Naive thymus-derived CD4-positive, alpha-beta T cell (primary cell): ENCODE results near the gene CLIP4. TPM values are rescaled to one million over a fixed set of nuclear protein-coding genes. Genes with fewer than 3 reads are reported as not detected.

Experiments used
- ATAC-seq: fragments of 150-1000 bp; cut with Tn5 transposase; 2 replicates; pipeline ENCODE4 v1.10.0; 2021; ENCODE audit warnings: mild to moderate bottlenecking, moderate library complexity
- CTCF ChIA-PET: fragments of 350-600 bp; sonication (Branson Sonifier 250); formaldehyde crosslinking; loops from one replicate; lab custom pipeline; 2021; ENCODE audit warnings: antibody characterized with exemption; lab: Charles Lee
- POLR2A ChIA-PET: fragments of 350-600 bp; sonication (Branson Sonifier 250); formaldehyde crosslinking; loops from one replicate; lab custom pipeline; 2021; ENCODE audit warnings: antibody characterized with exemption, inconsistent platforms; lab: Charles Lee
- DNase-seq, 9 donors: peaks; one replicate each; pipeline versions ENCODE4 v3.0.0 to v3.0.0-alpha.2; 2020 to 2022; ENCODE audit warnings: mixed read lengths in 1 of 9
- H3K27ac ChIP-seq: one replicate; pipeline ENCODE4 v1.7.0; 2013; ENCODE audit warnings: mild to moderate bottlenecking, low read depth, low read length, moderate library complexity
- H3K27me3 ChIP-seq, 2 donors: one replicate each; pipeline ENCODE4 v1.7.0; 2013; ENCODE audit warnings: low read length in 2 of 2, mild to moderate bottlenecking in 2 of 2, moderate library complexity in 2 of 2; ENCODE audit not compliant: control insufficient read depth in 2 of 2, insufficient read depth in 2 of 2
- H3K36me3 ChIP-seq, 3 experiments: 1 replicate in 2 of 3; 2 replicates in 1 of 3; pipeline ENCODE4 v1.7.0; 2013; ENCODE audit warnings: low read length in 3 of 3, mild to moderate bottlenecking in 3 of 3, moderate library complexity in 1 of 3; ENCODE audit not compliant: insufficient read depth in 3 of 3, control insufficient read depth in 2 of 3
- H3K4me1 ChIP-seq, 2 donors: one replicate each; pipeline ENCODE4 v1.7.0; 2013; ENCODE audit warnings: low read length in 2 of 2, mild to moderate bottlenecking in 2 of 2, moderate library complexity in 1 of 2; ENCODE audit not compliant: control insufficient read depth in 2 of 2, insufficient read depth in 2 of 2
- H3K4me3 ChIP-seq: 2 replicates; pipeline ENCODE4 v1.7.0; 2013; ENCODE audit warnings: mild to moderate bottlenecking, low read length
- H3K9me3 ChIP-seq, 3 experiments: 1 replicate in 2 of 3; 2 replicates in 1 of 3; pipeline ENCODE4 v1.7.0; 2013; ENCODE audit warnings: low read length in 3 of 3; ENCODE audit not compliant: control insufficient read depth in 2 of 3
- H3K27ac Mint-ChIP-seq, 9 donors: one replicate each; pipeline ENCODE4 v1.8.0; 2020 to 2022; ENCODE audit warnings: mixed read lengths in 9 of 9, mild to moderate bottlenecking in 8 of 9, moderate library complexity in 5 of 9, inconsistent platforms in 2 of 9
- H3K27me3 Mint-ChIP-seq, 5 donors: one replicate each; pipeline ENCODE4 v1.8.0; 2021 to 2022; ENCODE audit warnings: mixed read lengths in 5 of 5, mild to moderate bottlenecking in 1 of 5
- H3K36me3 Mint-ChIP-seq, 5 donors: one replicate each; pipeline ENCODE4 v1.8.0; 2020 to 2022; ENCODE audit warnings: mixed read lengths in 5 of 5, mild to moderate bottlenecking in 3 of 5, inconsistent platforms in 1 of 5
- H3K4me1 Mint-ChIP-seq, 7 donors: one replicate each; pipeline ENCODE4 v1.8.0; 2020 to 2022; ENCODE audit warnings: mixed read lengths in 7 of 7, mild to moderate bottlenecking in 3 of 7, inconsistent platforms in 1 of 7
- H3K4me3 Mint-ChIP-seq, 10 donors: one replicate each; pipeline ENCODE4 v1.8.0; 2020 to 2022; ENCODE audit warnings: mild to moderate bottlenecking in 10 of 10, mixed read lengths in 10 of 10, moderate library complexity in 6 of 10, inconsistent platforms in 2 of 10
- H3K9me3 Mint-ChIP-seq, 11 donors: one replicate each; pipeline ENCODE4 v1.8.0; 2020 to 2022; ENCODE audit warnings: mixed read lengths in 11 of 11, mild to moderate bottlenecking in 4 of 11, inconsistent platforms in 1 of 11, moderate library complexity in 1 of 11
- intact Hi-C, 2 donors: fragments of 100-400 bp; cut with micrococcal nuclease; formaldehyde crosslinking; loops; one replicate each; pipeline ENCODE4 v1.15.1; 2023
- polyA plus RNA-seq, 2 donors: library from polyadenylated mRNA; unstranded; fragments of 300-500 nt; fragmentation: Illumina TruSeq; gene quantifications; one replicate each; pipeline ENCODE4 v1.2.3, GENCODE V29; 2021
- total RNA-seq, 6 experiments: library from RNA in 5 of 6; stranded (reverse) in 5 of 6; gene quantifications; 1 replicate in 5 of 6; 2 replicates in 1 of 6; pipeline ENCODE4 v1.2.3 and lab custom pipeline; 2021 to 2026

The CLIP4 gene, protein sequence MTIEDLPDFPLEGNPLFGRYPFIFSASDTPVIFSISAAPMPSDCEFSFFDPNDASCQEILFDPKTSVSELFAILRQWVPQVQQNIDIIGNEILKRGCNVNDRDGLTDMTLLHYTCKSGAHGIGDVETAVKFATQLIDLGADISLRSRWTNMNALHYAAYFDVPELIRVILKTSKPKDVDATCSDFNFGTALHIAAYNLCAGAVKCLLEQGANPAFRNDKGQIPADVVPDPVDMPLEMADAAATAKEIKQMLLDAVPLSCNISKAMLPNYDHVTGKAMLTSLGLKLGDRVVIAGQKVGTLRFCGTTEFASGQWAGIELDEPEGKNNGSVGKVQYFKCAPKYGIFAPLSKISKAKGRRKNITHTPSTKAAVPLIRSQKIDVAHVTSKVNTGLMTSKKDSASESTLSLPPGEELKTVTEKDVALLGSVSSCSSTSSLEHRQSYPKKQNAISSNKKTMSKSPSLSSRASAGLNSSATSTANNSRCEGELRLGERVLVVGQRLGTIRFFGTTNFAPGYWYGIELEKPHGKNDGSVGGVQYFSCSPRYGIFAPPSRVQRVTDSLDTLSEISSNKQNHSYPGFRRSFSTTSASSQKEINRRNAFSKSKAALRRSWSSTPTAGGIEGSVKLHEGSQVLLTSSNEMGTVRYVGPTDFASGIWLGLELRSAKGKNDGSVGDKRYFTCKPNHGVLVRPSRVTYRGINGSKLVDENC
- 10 to 100 TPM; 35.9 to 57.7 (median 48.7) TPM for total RNA-seq
- polyA plus RNA-seq = 10 to 100 TPM; 17.2 to 21.7 TPM
- 69.5 reads per million, percentile 78 among the genes with 10 or more reads in this experiment for total RNA-seq (lab: John Stamatoyannopoulos, UW)

- Mint-ChIP-seq H3K9me3 (peaks cover 0 to 2% (median 0%) of the 10 kb centered on the region in 11 donors), H3K27ac (peak within 1 kb of the TSS; percentile 91 to 99 (median 98)), H3K36me3 (peaks cover 0 to 3% (median 0%) of the 10 kb centered on the region in 5 donors), H3K4me1 (peaks cover 23 to 54% (median 47%) of the 10 kb centered on the region in 7 donors), H3K4me3 (peak within 1 kb of the TSS; percentile 90 to 98 (median 95)), H3K27me3 (peaks cover 0 to 12% (median 0%) of the 10 kb centered on the region in 5 donors)
- peak; percentile 83 for ATAC-seq
- ChIA-PET CTCF (no interaction called here), POLR2A (interaction anchor here (1.1 to 7.2 kb wide), 4 partner anchors 14 to 245 kb away, joined by 3 to 80 read pairs (median 12); partner anchors contain the start of gene TRMT61B)
- H3K4me1 ChIP-seq = peaks cover 8 to 12% of the 10 kb centered on the region in 2 donors
- DNase-seq = peak; percentile 68 to 87 (median 76)
- intact Hi-C loops = loop anchor here (5.0 to 10.0 kb wide), 6 partner anchors 57 to 1223 kb away; partner anchors contain the start of genes BABAM2 (in 2 of the 2), RBKS (in 2 of the 2), PPP1CB (in 1 of the 2) and SPDYA (in 1 of the 2)
- no peaks in the 10 kb centered on the region for H3K36me3 ChIP-seq
- peak within 1 kb of the TSS; percentile 73 for H3K27ac ChIP-seq
- H3K27me3 ChIP-seq = no peaks in the 10 kb centered on the region
- H3K4me3 ChIP-seq = peak within 1 kb of the TSS; percentile 75
- H3K9me3 ChIP-seq = no peaks in the 10 kb centered on the region
Observed at GRCh38 chr2:29114946-29115609, at the start of gene CLIP4. Gene CLIP4 (plus strand): TSS chr2:29115415. CDS start chr2:29121389, 5,974 bp downstream.

- intact Hi-C loops = no loop called here
Observed at GRCh38 chr2:29066271-29066860, 48.8 kb upstream of the CLIP4 start.

GRCh38 chr2:29066997-29067605, 48.1 kb upstream of the CLIP4 start:
- no peak overlapping the region for H3K27ac Mint-ChIP-seq

More at GRCh38 chr2:29066271-29066860, 48.8 kb upstream of the CLIP4 start:
- Mint-ChIP-seq H3K4me3 (no peak overlapping the region), H3K9me3 (no peaks in the 10 kb centered on the region), H3K27ac (peak overlapping the region in 1 of 9 donors; percentile 41), H3K27me3 (no peaks in the 10 kb centered on the region), H3K4me1 (no peaks in the 10 kb centered on the region), H3K36me3 (no peaks in the 10 kb centered on the region)
- H3K4me3 ChIP-seq = no peak overlapping the region
- ChIA-PET POLR2A (no interaction called here), CTCF (no interaction called here)
- no peaks in the 10 kb centered on the region for H3K4me1 ChIP-seq
- no peak for DNase-seq
- no peaks in the 10 kb centered on the region for H3K36me3 ChIP-seq
- H3K9me3 ChIP-seq = no peaks in the 10 kb centered on the region
- peak; percentile 30 for ATAC-seq
- H3K27me3 ChIP-seq = no peaks in the 10 kb centered on the region
- no peak overlapping the region for H3K27ac ChIP-seq

GRCh38 chr2:29068513-29068912, 46.7 kb upstream of the CLIP4 start:
- CTCF ChIA-PET = no interaction called here

More at GRCh38 chr2:29066997-29067605, 48.1 kb upstream of the CLIP4 start:
- Histone ChIP-seq H3K4me1 (no peaks in the 10 kb centered on the region), H3K36me3 (no peaks in the 10 kb centered on the region), H3K27ac (no peak overlapping the region), H3K27me3 (no peaks in the 10 kb centered on the region), H3K4me3 (no peak overlapping the region), H3K9me3 (no peaks in the 10 kb centered on the region)
- ChIA-PET POLR2A (no interaction called here), CTCF (no interaction called here)
- Mint-ChIP-seq H3K4me3 (no peak overlapping the region), H3K9me3 (no peaks in the 10 kb centered on the region), H3K4me1 (no peaks in the 10 kb centered on the region), H3K36me3 (no peaks in the 10 kb centered on the region), H3K27me3 (no peaks in the 10 kb centered on the region)
- intact Hi-C loops = no loop called here
- DNase-seq = no peak
- ATAC-seq = no peak

DNA sequence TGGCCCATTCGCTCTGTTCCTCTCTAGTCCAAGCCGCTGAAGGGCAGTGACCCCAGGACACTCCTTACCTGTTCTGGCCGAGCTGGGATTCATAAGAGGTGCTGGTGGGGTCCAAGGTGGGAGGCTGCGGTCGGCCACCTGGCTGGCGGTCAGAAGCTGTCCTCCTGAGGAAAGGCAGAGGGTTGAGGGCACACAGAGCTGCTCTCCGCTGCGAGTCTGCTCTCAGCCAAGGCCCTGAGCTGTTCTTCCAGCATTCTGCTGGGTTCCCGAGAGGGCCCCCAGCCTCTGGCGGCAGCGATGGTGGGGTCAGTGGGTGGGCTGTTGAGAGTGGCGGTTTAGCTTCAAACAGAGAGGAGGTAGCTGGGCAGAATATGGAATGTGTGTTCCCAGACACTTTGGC, 44.7 kb upstream of the CLIP4 start:
- H3K36me3 ChIP-seq = no peaks in the 10 kb centered on the region
- H3K27me3 ChIP-seq = no peaks in the 10 kb centered on the region
- intact Hi-C loops = no loop called here
- H3K27ac Mint-ChIP-seq = no peak overlapping the region
- H3K9me3 ChIP-seq = no peaks in the 10 kb centered on the region
- no peaks in the 10 kb centered on the region for H3K4me1 ChIP-seq
- no peak for DNase-seq
- no peaks in the 10 kb centered on the region for H3K4me1 Mint-ChIP-seq
- H3K4me3 Mint-ChIP-seq = no peak overlapping the region
- no peak overlapping the region for H3K4me3 ChIP-seq
- no peak overlapping the region for H3K27ac ChIP-seq
- ChIA-PET POLR2A (no interaction called here), CTCF (no interaction called here)
- H3K36me3 Mint-ChIP-seq = no peaks in the 10 kb centered on the region
- no peaks in the 10 kb centered on the region for H3K27me3 Mint-ChIP-seq
- no peaks in the 10 kb centered on the region for H3K9me3 Mint-ChIP-seq
- ATAC-seq = no peak

More at GRCh38 chr2:29068513-29068912, 46.7 kb upstream of the CLIP4 start:
- Mint-ChIP-seq H3K27me3 (no peaks in the 10 kb centered on the region), H3K27ac (no peak overlapping the region), H3K9me3 (no peaks in the 10 kb centered on the region), H3K36me3 (no peaks in the 10 kb centered on the region), H3K4me3 (no peak overlapping the region), H3K4me1 (no peaks in the 10 kb centered on the region)
- POLR2A ChIA-PET = no interaction called here
- no peaks in the 10 kb centered on the region for H3K36me3 ChIP-seq
- no peak for DNase-seq
- H3K4me3 ChIP-seq = no peak overlapping the region
- intact Hi-C loops = no loop called here
- H3K27me3 ChIP-seq = no peaks in the 10 kb centered on the region
- no peaks in the 10 kb centered on the region for H3K9me3 ChIP-seq
- H3K4me1 ChIP-seq = no peaks in the 10 kb centered on the region
- ATAC-seq = no peak
- H3K27ac ChIP-seq = no peak overlapping the region
